B cell (primary cell): ENCODE measurements around the gene CNTNAP2.

Experiments
- CTCF ChIP-seq: fragments of 200-600 bp; IDR thresholded peaks from one replicate; pipeline ENCODE4 v1.8.0; 2022; ENCODE audit warnings: antibody characterized with exemption, mild to moderate bottlenecking
- EZH2 ChIP-seq: IDR thresholded peaks from 2 replicates; pipeline ENCODE4 v1.6.1; 2012; ENCODE audit warnings: borderline replicate concordance, low read depth, mild to moderate bottlenecking, moderate library complexity, low read length; ENCODE audit not compliant: insufficient read depth, poor library complexity, severe bottlenecking

DNA sequence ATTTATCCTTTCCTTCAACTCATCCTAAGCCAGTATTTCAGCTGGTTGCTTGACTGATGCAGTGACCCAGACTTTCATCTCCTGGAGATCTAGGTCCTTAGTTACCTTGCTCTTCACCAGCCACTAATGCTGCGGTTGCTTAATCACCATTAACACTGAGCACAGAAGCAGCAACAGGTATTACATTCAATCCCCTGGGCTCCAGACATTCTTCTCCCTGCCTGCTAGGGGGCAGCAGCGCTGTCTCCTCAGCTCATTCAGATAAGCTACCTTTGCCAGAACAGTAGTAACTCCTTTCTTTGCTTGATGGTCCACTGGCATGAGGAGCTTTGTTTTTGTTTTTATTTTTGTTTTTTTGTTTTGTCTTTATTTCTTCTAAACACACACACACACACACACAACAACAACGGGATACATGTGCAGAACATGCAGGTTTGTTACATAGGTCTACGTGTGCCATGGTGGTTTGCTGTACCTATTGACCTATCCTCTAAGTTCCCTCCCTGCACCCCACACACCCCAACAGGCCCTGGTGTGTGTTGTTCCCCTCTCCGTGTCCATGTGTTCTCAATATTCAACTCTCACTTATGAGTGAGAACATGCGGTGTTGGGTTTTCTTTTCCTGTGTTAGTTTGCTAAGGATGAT is 1430.8 kb downstream of the CNTNAP2 start:
- TF ChIP-seq CTCF (no peak), EZH2 (no peak)
